RWPE1 (cell line): ENCODE measurements around the gene SPAG5.

Experiments used
- CTCF ChIA-PET: fragments of 350-600 bp; sonication (Branson Sonifier 250); formaldehyde crosslinking; extraction: SDS; loops from one replicate; lab custom pipeline; 2021; lab: Yijun Ruan, JAX
- POLR2A ChIA-PET: fragments of 400-600 bp; formaldehyde crosslinking; extraction: SDS; loops from one replicate; lab custom pipeline; 2020; ENCODE audit warnings: antibody characterized with exemption; ENCODE audit not compliant: low non-redundant PET; lab: Yijun Ruan, JAX
- DNase-seq: peaks from one replicate; pipeline ENCODE4 v3.0.0; 2012; ENCODE audit warnings: low spot score
- H3K27ac ChIP-seq: fragments of 450-650 bp; 2 replicates; pipeline ENCODE4 v1.5.1; 2017
- TF ChIP-seq, protein P1 (sequence below): fragments of 450-650 bp; conservative IDR thresholded peaks from 2 replicates; pipeline ENCODE4 v1.5.1; 2017; ENCODE audit warnings: low read depth, mild to moderate bottlenecking

SPAG5 gene

DNA sequence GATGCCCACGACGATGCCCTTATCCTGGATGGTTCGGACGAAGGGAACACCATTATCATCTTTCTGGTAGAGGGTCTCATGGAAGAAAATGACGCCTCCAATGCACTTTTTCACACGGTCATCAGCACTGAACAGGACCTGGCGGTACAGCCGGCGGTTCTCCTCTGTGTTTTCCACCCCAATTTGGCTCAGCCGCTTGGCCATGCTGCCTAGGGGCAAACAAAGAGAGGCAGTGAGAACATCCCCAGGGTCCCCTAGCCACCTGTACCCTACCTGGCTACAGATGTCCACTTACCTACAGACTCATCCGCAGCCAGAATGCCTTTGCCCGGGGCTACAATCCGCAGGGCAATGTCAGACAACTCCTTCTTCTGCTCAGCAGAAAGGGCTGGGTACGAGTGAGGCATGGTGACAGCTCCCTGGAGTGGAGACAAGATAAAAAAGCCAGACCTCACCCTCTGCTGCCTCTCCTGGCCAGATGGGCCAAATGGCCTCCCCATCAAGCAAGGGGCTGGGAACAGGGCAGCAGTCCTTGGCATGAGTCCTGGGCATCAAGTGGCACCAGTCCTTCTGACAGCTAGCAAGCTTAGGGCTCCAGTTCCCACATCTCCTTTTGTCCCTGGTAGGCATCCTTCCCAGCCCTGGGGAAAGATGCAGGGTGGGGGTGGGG is 23.6 kb downstream of the SPAG5 start:
- TF ChIP-seq, protein P1, sequence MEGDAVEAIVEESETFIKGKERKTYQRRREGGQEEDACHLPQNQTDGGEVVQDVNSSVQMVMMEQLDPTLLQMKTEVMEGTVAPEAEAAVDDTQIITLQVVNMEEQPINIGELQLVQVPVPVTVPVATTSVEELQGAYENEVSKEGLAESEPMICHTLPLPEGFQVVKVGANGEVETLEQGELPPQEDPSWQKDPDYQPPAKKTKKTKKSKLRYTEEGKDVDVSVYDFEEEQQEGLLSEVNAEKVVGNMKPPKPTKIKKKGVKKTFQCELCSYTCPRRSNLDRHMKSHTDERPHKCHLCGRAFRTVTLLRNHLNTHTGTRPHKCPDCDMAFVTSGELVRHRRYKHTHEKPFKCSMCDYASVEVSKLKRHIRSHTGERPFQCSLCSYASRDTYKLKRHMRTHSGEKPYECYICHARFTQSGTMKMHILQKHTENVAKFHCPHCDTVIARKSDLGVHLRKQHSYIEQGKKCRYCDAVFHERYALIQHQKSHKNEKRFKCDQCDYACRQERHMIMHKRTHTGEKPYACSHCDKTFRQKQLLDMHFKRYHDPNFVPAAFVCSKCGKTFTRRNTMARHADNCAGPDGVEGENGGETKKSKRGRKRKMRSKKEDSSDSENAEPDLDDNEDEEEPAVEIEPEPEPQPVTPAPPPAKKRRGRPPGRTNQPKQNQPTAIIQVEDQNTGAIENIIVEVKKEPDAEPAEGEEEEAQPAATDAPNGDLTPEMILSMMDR = no peak
- no peak overlapping the region for H3K27ac ChIP-seq
- ChIA-PET CTCF (interaction anchor here (0.6 to 0.7 kb wide), 2 partner anchors 8 to 46 kb away, joined by 4 read pairs; no protein-coding TSS in a partner anchor), POLR2A (no interaction called here)
- DNase-seq = no peak

DNA sequence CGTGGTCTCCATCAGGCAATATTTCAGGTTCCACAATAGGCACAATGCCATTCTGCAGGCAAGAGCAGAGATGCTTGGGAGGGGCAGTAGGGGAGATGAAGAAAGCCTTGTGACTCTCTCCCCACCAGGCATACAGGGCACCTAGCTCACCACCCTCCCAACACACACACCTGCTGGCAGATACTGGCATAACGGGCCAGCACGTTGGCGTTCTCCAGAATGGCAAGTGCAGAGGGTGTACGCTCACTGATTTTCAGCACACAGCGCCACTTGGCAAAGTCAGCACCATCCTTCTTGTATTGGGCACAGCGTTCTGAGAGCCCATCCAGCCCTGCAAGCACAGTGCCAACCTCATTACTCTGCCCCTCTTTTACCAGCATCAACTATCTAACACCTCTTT is 24.3 kb downstream of the SPAG5 start:
- ChIA-PET POLR2A (no interaction called here), CTCF (no interaction called here)
- H3K27ac ChIP-seq = no peak overlapping the region
- no peak for DNase-seq
- TF ChIP-seq, protein P1 = no peak

DNA sequence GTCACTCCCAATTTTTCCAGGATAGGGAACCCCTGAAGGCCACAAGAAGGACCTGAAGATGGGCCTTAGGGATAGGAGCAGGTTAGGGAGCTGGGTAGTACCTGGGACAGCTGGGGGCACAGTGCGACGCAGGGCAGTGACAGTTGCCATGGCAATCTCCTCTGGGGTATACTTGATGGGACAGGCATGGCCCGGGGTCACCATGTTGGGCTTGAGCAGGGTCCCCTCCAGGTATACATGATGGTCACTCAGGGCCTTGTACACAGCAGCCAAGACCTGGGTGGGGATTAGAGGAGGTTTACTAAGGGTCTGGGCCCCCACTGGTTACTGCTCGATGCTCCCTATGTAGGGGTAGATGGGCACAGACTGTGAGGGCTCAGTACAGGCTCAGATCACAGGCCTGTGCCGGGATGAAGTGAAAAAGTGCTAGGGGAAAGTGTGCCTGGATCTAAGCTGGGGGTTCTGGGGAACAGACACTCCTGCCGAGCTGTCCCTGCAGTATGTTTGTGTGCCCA is 24.8 kb downstream of the SPAG5 start:
- H3K27ac ChIP-seq = no peak overlapping the region
- CTCF ChIA-PET = no interaction called here
- DNase-seq = no peak
- TF ChIP-seq, protein P1 = no peak
- POLR2A ChIA-PET = no interaction called here

DNA sequence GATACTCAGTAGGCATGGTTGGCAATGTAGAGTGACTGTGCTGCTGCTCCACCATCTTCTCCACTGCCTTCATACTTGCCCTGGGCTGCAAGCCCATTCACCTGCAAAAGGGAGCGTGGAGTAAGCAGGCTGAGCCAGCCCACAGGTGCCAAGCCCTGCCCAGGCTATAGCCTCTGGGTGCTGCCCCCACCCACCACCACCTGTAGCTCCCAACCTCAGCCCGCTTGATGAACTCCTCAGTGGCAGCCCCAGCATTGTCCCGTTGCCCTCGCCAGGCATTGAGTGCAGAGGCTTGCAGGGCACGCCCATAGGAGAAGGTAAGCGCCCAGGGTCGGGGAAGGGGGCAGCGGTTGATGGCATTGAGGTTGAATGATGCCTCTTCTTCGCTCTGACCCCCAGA is 25.3 kb downstream of the SPAG5 start:
- CTCF ChIA-PET = no interaction called here
- no peak for DNase-seq
- POLR2A ChIA-PET = no interaction called here
- H3K27ac ChIP-seq = no peak overlapping the region
- TF ChIP-seq, protein P1 = no peak

DNA sequence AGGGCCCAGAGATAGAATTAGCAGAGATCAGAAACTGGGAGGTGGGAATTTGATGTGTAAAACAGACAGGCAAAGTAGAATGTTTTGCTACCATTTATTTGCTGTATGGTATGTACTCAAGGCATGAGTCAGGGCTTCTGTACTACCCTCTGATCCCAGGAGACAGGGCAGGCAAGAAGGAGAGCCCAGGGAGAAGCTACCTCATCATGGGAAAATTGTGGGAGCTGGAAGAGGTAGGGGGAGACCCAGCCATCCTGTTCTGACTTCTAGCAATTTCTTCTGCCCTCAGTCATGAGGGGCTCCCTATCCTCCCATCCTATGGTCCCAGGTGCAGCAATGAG is 25.8 kb downstream of the SPAG5 start:
- DNase-seq = no peak
- CTCF ChIA-PET = no interaction called here
- no peak overlapping the region for H3K27ac ChIP-seq
- TF ChIP-seq, protein P1 = no peak
- POLR2A ChIA-PET = no interaction called here

DNA sequence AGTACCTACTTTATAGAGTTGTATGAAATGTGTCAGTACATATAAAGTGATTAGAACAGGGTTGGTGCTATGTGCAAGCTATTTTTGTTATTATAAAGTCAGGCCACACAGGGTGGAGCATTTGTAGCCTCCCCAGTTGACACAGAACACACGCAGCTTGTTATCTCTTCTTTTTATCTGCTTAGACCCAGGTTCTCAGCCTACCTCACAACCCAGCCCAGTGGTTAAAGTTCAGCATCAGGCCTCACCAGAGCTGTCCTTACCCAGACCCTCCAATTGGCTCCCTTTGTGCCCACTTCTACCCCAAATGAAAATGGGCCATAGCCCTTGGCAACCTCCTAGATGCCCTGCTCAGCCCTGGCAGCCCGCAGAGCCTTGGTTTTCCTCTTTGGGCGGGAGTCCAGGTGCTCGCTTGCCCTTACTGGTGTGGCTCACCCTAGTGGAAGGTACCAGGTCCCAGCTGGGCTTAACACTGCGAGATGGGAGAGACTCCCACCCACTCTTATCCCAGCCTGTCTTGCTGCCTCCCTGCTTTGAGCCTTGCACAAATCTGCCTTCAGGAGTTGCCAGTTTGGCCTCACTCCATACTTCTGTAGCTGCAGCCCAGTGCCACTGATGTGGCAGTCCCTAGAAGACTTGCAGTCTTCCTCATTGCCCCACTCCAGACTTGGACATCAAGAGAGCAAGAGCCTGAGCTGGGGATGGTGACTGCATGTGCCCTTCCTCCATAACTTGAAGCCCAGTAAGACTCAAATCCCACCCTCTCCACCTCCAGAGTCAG is 26.4 kb downstream of the SPAG5 start:
- no peak for DNase-seq
- TF ChIP-seq, protein P1 = no peak
- ChIA-PET POLR2A (no interaction called here), CTCF (no interaction called here)
- H3K27ac ChIP-seq = 0 out of 2 replicates have a peak overlapping the region, but pooled peaks have one; percentile 3
